GM12878 (cell line): ENCODE results near the gene RSPH1. TPM values are rescaled to one million over a fixed set of nuclear protein-coding genes. Genes with fewer than 3 reads are reported as not detected.

Experiments used
- ATAC-seq: fragments of 200-7000 bp; cut with Tn5 transposase; 3 replicates; pipeline ENCODE4 v1.9.1; 2020; ENCODE audit warnings: mild to moderate bottlenecking, moderate library complexity
- BruUV-seq: library from RNA; stranded (reverse); fragments of 400-500 nt; replicated peaks from 2 replicates; lab custom pipeline; 2021; lab: Mats Ljungman, UMichigan
- CTCF ChIA-PET: fragments of 300-600 bp; sonication (Branson Sonifier 250); formaldehyde crosslinking; extraction: SDS; loops from one replicate; lab custom pipeline; 2021; ENCODE audit warnings: inconsistent platforms; lab: Yijun Ruan, JAX
- POLR2A ChIA-PET: fragments of 350-600 bp; formaldehyde crosslinking; extraction: SDS; loops from one replicate; lab custom pipeline; 2021; ENCODE audit warnings: inconsistent platforms; lab: Charles Lee
- RAD21 ChIA-PET: fragments of 300-600 bp; sonication (Branson Sonifier 250); formaldehyde crosslinking; loops from one replicate; lab custom pipeline; 2023; ENCODE audit warnings: antibody characterized with exemption; ENCODE audit not compliant: unreplicated experiment; lab: Charles Lee
- SMC1A ChIA-PET: fragments of 300-600 bp; sonication (Branson Sonifier 250); formaldehyde crosslinking; loops from one replicate; lab custom pipeline; 2023; ENCODE audit not compliant: unreplicated experiment, uncharacterized antibody; lab: Charles Lee
- DNase-seq: peaks from one replicate; pipeline ENCODE4 v3.0.0-alpha.2; 2011; ENCODE audit warnings: low read depth, low spot score
- FAIRE-seq: peaks from 3 replicates; lab custom pipeline; 2011; peaks lifted over from hg19 to GRCh38; lab: Jason Lieb, UNC
- H2AFZ ChIP-seq: 2 replicates; pipeline ENCODE4 v1.6.0; 2011; ENCODE audit warnings: low read depth, low read length, control low read depth; ENCODE audit not compliant: control insufficient read depth
- H3K27ac ChIP-seq: 2 replicates; pipeline ENCODE4 v1.5.1; 2011; ENCODE audit warnings: control low read depth; ENCODE audit not compliant: control insufficient read depth, insufficient read depth
- H3K27me3 ChIP-seq, 2 experiments: replicated peaks in 1 of 2; 2 replicates each; pipeline versions ENCODE4 v1.6.0 to v1.6.1; 2011; ENCODE audit warnings: low read length in 1 of 2; ENCODE audit not compliant: control insufficient read depth in 2 of 2, insufficient read depth in 2 of 2
- H3K36me3 ChIP-seq, 2 experiments: 2 replicates each; pipeline ENCODE4 v1.5.1; 2011; ENCODE audit warnings: low read length in 1 of 2; ENCODE audit not compliant: control insufficient read depth in 2 of 2, insufficient read depth in 2 of 2
- H3K4me1 ChIP-seq: 2 replicates; pipeline ENCODE4 v1.6.1; 2011; ENCODE audit warnings: mild to moderate bottlenecking, low read length, moderate library complexity, mixed read lengths; ENCODE audit not compliant: control insufficient read depth, insufficient read depth
- H3K4me2 ChIP-seq: 2 replicates; pipeline ENCODE4 v1.6.0; 2011; ENCODE audit warnings: control low read depth; ENCODE audit not compliant: control insufficient read depth, insufficient read depth
- H3K4me3 ChIP-seq: fragments of 200-600 bp; sonication (generic); 2 replicates; pipeline ENCODE4 v1.5.1; 2016
- H3K79me2 ChIP-seq: 2 replicates; pipeline ENCODE4 v1.6.0; 2011; ENCODE audit warnings: low read length; ENCODE audit not compliant: control insufficient read depth, insufficient read depth
- H3K9ac ChIP-seq: 2 replicates; pipeline ENCODE4 v1.8.0; 2011; ENCODE audit warnings: low read length, control low read depth, mixed read lengths; ENCODE audit not compliant: control insufficient read depth, insufficient read depth
- H3K9me3 ChIP-seq: replicated peaks from 3 replicates; pipeline ENCODE4 v1.5.1; 2011; ENCODE audit warnings: mild to moderate bottlenecking, low read length; ENCODE audit not compliant: control insufficient read depth, insufficient read depth
- H4K20me1 ChIP-seq: 2 replicates; pipeline ENCODE4 v1.6.0; 2011; ENCODE audit not compliant: control insufficient read depth, insufficient read depth
- EGR1 ChIP-seq, 2 experiments: IDR thresholded peaks; 1 replicate in 1 of 2; 2 replicates in 1 of 2; pipeline ENCODE4 v1.6.1; 2011 to 2012; ENCODE audit warnings: low read depth in 2 of 2, low read length in 2 of 2, borderline replicate concordance in 1 of 2, mild to moderate bottlenecking in 1 of 2, moderate library complexity in 1 of 2
- FOXK2 ChIP-seq: fragments of 450-650 bp; IDR thresholded peaks from 2 replicates; pipeline ENCODE4 v1.6.1; 2017; ENCODE audit warnings: mild to moderate bottlenecking, moderate library complexity
- MTA2 ChIP-seq: fragments of 450-650 bp; IDR thresholded peaks from 2 replicates; pipeline ENCODE4 v1.6.1; 2016; ENCODE audit warnings: low read depth, mild to moderate bottlenecking, moderate library complexity
- MTA3 ChIP-seq: IDR thresholded peaks from 2 replicates; pipeline ENCODE4 v1.6.1; 2012; ENCODE audit warnings: low read length, inconsistent platforms, borderline replicate concordance
- PAX5 ChIP-seq: IDR thresholded peaks from 2 replicates; pipeline ENCODE4 v1.6.1; 2011; ENCODE audit warnings: low read depth, low read length, borderline replicate concordance
- SUZ12 ChIP-seq: fragments of 200-600 bp; sonication (generic); IDR thresholded peaks from one replicate; pipeline ENCODE4 v1.6.1; 2018; ENCODE audit warnings: antibody characterized with exemption, mild to moderate bottlenecking; ENCODE audit not compliant: unreplicated experiment
- TAF1 ChIP-seq: IDR thresholded peaks from 2 replicates; pipeline ENCODE4 v1.6.1; 2011; ENCODE audit warnings: mild to moderate bottlenecking, low read depth, low read length, borderline replicate concordance
- TCF3 ChIP-seq: IDR thresholded peaks from 2 replicates; pipeline ENCODE4 v1.6.1; 2012; ENCODE audit warnings: low read depth, mild to moderate bottlenecking, low read length, borderline replicate concordance; ENCODE audit not compliant: insufficient read depth
- YY1 ChIP-seq: IDR thresholded peaks from 2 replicates; pipeline ENCODE4 v1.6.1; 2011; ENCODE audit warnings: low read depth, mild to moderate bottlenecking, low read length
- ZBTB33 ChIP-seq: fragments of 450-650 bp; IDR thresholded peaks from 2 replicates; pipeline ENCODE4 v1.6.1; 2017; ENCODE audit warnings: mild to moderate bottlenecking
- WGBS: methylation state at CpG from one replicate; pipeline ENCODE4 v1.1.6; 2016; ENCODE audit warnings: low lambda C conversion rate; ENCODE audit not compliant: insufficient replicate concordance, insufficient coverage; ENCODE audit errors: missing lambda C conversion rate; 5-methylcytosine and 5-hydroxymethylcytosine counted together
- in situ Hi-C: fragments of 300-500 bp; cut with MboI; formaldehyde crosslinking; loops from 9 replicates; pipeline ENCODE4 v1.14.3; 2018; ENCODE audit warnings: mixed read lengths
- intact Hi-C: fragments of 100-400 bp; cut with micrococcal nuclease; formaldehyde crosslinking; loops from one replicate; pipeline ENCODE4 v1.14.2; 2022; ENCODE audit not compliant: unreplicated experiment
- polyA plus RNA-seq, 11 experiments: library from polyadenylated mRNA; depleted of rRNA in 4 of 11; unstranded in 6 of 11; stranded (reverse) in 5 of 11; fragments of >200 nt; fragmentation: Nextera tagmentation in 4 of 11; fragmentation: Illumina TruSeq in 1 of 11; extraction: Ambion mirVana in 4 of 11; extraction: Trizol in 1 of 11; gene quantifications; 1 replicate in 1 of 11; 2 replicates in 10 of 11; pipeline versions ENCODE4 v1.2.1 to v1.2.3, GENCODE V29; 2011 to 2016; ENCODE audit warnings: inconsistent platforms in 2 of 11, missing spikeins in 2 of 11, low read depth in 1 of 11
- total RNA-seq, 4 experiments: library from RNA; depleted of rRNA in 3 of 4; stranded (reverse); fragments of >200 nt in 3 of 4; fragmentation: Illumina TruSeq in 1 of 4; extraction: Trizol in 1 of 4; gene quantifications; 2 replicates each; pipeline versions ENCODE4 v1.2.1 to v1.2.3, GENCODE V29; 2013 to 2021
- TF ChIP-seq, protein P1 (sequence below): IDR thresholded peaks from 2 replicates; pipeline ENCODE4 v1.6.1; 2012; ENCODE audit warnings: mild to moderate bottlenecking, low read depth, low read length

Gene RSPH1
- total and polyA plus RNA-seq, 10 of the 15 experiments (the other 5 are each of a cell fraction or from before 2014, with no cell fraction given) = 0.11 to 1.4 (median 0.38) TPM

- FAIRE-seq (no peak), ATAC-seq (no peak), DNase-seq (no peak)
- BruUV-seq = no TSS peak
- in situ Hi-C loops = no loop called here
- Histone ChIP-seq H3K27me3 (no peaks in the 10 kb centered on the region), H3K9ac (no peak overlapping the region), H2AFZ (no peak overlapping the region), H3K9me3 (peaks cover 6% of the 10 kb centered on the region), H3K36me3 (no peaks in the 10 kb centered on the region), H3K27ac (no peak overlapping the region), H3K79me2 (no peaks in the 10 kb centered on the region), H3K4me1 (peaks cover 30% of the 10 kb centered on the region), H4K20me1 (no peaks in the 10 kb centered on the region), H3K4me3 (no peak overlapping the region), H3K4me2 (no peak overlapping the region)
- TF ChIP-seq, protein P1, sequence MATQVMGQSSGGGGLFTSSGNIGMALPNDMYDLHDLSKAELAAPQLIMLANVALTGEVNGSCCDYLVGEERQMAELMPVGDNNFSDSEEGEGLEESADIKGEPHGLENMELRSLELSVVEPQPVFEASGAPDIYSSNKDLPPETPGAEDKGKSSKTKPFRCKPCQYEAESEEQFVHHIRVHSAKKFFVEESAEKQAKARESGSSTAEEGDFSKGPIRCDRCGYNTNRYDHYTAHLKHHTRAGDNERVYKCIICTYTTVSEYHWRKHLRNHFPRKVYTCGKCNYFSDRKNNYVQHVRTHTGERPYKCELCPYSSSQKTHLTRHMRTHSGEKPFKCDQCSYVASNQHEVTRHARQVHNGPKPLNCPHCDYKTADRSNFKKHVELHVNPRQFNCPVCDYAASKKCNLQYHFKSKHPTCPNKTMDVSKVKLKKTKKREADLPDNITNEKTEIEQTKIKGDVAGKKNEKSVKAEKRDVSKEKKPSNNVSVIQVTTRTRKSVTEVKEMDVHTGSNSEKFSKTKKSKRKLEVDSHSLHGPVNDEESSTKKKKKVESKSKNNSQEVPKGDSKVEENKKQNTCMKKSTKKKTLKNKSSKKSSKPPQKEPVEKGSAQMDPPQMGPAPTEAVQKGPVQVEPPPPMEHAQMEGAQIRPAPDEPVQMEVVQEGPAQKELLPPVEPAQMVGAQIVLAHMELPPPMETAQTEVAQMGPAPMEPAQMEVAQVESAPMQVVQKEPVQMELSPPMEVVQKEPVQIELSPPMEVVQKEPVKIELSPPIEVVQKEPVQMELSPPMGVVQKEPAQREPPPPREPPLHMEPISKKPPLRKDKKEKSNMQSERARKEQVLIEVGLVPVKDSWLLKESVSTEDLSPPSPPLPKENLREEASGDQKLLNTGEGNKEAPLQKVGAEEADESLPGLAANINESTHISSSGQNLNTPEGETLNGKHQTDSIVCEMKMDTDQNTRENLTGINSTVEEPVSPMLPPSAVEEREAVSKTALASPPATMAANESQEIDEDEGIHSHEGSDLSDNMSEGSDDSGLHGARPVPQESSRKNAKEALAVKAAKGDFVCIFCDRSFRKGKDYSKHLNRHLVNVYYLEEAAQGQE = no peak
- TF ChIP-seq MTA2 = no peak
- TF ChIP-seq PAX5 = no peak
- no peak for TF ChIP-seq YY1
- TF ChIP-seq TAF1 = no peak
- TF ChIP-seq SUZ12 = no peak
- TF ChIP-seq ZBTB33 = no peak
- TF ChIP-seq EGR1 (IDR thresholded peaks at IDR 0.05; ENCODE audit: borderline replicate concordance in 1 of 2, low read depth in 2 of 2, low read length in 2 of 2) = no peak
- no peak for TF ChIP-seq FOXK2
- TF ChIP-seq TCF3 = no peak
- TF ChIP-seq MTA3 = no peak
- CTCF ChIA-PET = interaction anchor here (0.8 kb wide), 1 partner anchor 283 kb away, joined by 6 read pairs; no protein-coding TSS in a partner anchor
- RAD21 ChIA-PET = interaction anchor here (0.6 to 1.4 kb wide), 2 partner anchors 10 to 13 kb away, joined by 3 to 5 read pairs; no protein-coding TSS in a partner anchor
- WGBS = 100% methylated on average over 1 of the region's 1 CpG
- POLR2A ChIA-PET = interaction anchor here (1.5 to 3.1 kb wide), 2 partner anchors 10 to 13 kb away, joined by 3 to 15 read pairs; no protein-coding TSS in a partner anchor
- intact Hi-C loops = no loop called here
- SMC1A ChIA-PET = interaction anchor here (0.8 kb wide), 1 partner anchor 100 kb away, joined by 3 read pairs; no protein-coding TSS in a partner anchor
Measured at GRCh38 chr21:42429021-42429420, 67.0 kb downstream of the RSPH1 start.
